Superior temporal gyrus (tissue), 1 donor: ENCODE results near the gene CBFA2T2.
A peak's percentile ranks its signal among the peaks of the same experiment; 100 is the strongest.

Source experiments
- DNase-seq: peaks from one replicate; pipeline ENCODE4 v3.0.0-alpha.2; 2016; ENCODE audit errors: extremely low spot score

The CBFA2T2 gene

GRCh38 chr20:33666293-33667244 lies 176.7 kb downstream of the CBFA2T2 start, which contains the start of gene ACTL10:
Gene ACTL10 (plus strand): TSS chr20:33666943. CDS start chr20:33667498, 555 bp downstream.
- DNase-seq, result peak; percentile 96

- DNase-seq, result peak; percentile 16
Observed at GRCh38 chr20:33667245-33667675, 177.4 kb downstream of the CBFA2T2 start.

GRCh38 chr20:33667676-33668465 lies 178.0 kb downstream of the CBFA2T2 start:
- peak; percentile 80 for DNase-seq

DNA sequence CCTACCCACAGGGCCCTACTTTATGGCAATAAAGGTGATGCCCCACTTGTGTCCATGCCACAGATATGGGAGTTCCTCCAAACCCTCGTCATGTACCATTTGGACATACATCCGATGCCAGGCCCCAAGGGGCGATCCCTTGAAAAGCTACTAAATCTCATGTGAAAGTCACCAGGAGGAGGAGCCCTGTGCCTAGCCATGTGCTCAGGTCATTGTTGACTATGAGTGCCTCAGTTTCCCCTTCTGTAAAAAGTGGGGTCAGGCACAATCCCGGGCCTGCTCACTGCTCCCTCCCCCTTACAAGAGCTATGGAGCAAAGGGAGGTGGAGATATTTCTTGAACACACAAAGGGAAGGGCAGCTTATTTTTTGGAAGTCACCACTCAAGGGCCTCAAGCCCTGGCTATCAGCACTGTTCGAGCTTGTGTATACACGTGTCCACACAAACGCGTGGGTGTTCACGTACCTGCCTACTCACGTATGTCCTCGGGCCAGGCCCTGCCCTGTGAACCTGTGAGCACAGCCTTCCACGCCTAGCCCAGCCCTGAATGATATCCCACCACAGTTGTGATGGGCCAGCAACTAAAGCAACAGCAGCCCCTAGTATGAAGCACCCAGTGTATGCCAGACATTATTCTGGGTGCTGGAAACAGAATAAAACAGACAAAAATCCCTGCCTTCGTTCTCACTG lies 178.7 kb downstream of the CBFA2T2 start:
- peak; percentile 8 for DNase-seq

DNA sequence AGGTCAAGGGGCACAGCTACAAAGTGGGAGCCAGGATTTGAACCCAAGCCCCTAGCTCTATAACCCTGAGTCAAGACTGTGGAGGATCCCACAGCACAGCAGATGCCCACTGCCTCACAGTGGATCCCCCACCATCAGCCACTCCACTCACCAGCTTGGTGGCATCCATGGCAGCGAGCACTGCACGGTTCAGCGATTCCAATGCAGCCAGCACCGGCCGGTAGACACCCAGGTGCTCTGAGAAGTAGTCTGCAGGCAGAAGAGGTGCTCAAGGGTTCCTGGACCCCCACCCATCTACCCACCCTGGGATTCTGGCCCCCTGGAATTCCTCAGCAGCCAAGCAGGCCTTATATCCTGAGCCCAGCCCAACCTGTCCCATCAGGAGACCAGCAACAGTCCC lies 179.3 kb downstream of the CBFA2T2 start:
- no peak for DNase-seq

DNA sequence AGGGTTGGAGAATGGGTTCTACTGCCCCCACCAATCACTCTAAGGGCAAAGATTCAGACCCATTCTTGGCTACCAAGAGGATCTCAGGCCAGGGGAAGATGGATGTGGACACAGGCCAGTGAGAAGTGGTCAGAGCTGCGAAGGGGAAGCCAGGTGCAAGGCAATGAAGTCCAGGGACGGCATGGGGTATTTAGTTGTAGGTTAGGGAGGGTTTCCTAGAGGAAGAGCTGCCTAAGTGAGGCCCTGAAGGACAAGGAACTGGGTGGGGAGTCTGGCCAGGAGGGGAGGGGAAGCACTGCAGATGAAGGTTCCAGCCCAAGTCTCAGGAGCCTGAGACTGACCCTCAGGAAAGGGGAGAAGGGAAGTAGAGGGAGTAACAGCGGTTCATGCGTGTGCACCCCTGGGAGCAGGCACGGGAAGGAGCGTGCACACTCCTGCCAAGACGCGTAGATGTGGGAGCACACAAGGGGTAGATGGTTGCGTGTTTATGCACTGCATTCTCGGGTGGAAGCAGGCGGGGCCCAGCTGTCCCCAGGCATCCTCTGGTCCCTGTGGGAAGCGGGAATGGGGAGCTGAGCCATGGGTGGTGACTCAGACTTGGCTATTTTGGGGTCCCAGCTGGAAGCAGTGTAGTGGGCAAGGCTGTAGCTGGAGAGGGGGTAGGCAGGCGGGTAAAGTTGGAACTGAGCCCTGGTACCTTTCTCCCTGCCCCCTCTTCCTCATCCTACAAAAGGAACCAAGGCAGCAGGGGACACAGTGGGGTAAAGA lies 180.2 kb downstream of the CBFA2T2 start:
- DNase-seq, result peak; percentile 65

- peak; percentile 11 for DNase-seq
Observed at GRCh38 chr20:33670715-33671499, 181.0 kb downstream of the CBFA2T2 start.

GRCh38 chr20:33671573-33672288 lies 181.8 kb downstream of the CBFA2T2 start:
- DNase-seq, result no peak

DNA sequence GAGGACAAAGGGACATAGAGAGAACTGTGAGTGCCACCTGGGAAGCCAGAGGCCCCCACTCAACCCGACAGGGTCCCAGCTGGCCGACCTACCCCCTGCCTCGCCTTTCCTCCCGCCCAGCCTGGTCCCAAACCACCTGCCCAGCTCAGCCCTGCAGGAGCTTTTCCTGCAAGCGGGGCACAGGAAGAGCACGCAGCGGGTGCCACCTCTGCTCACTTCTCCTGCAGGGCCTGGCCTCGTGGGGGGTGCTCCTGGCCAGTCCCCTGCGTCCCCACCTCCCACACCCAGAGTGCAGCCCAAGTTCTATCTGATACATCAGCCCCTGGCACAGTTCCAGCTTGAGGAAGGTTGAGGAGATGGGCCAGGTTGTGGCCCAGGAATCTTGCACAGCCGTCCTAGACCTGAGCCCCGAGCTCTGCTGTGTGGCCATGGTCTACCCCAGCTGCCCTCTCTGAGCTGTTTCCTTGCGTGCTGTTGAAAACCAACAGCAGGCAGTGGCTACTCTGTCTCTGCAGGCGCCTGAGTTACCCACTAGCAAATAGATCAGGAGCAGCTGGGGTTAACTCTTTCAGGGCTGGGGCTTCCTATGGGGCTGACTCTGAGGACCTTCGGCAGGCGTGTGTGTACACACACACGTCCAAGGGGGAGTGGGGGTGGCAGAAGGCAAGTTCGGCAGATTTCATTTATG lies 182.7 kb downstream of the CBFA2T2 start:
- peak; percentile 12 for DNase-seq

DNA sequence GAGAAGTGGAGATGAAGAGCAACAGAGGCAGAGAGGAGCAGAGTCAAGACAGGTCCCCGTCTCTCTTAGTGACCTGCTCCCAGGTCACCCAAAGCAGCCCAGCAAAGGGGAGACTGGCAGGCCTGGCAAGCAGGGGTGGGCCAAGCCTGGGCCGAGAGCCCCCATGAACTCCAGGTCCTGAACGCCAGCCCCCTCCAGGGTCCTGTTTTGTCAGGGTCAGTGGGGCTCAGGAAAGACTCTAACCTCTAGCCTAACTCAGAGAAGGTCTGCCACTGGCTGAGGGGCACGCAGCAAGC lies 183.2 kb downstream of the CBFA2T2 start:
- no peak for DNase-seq

DNA sequence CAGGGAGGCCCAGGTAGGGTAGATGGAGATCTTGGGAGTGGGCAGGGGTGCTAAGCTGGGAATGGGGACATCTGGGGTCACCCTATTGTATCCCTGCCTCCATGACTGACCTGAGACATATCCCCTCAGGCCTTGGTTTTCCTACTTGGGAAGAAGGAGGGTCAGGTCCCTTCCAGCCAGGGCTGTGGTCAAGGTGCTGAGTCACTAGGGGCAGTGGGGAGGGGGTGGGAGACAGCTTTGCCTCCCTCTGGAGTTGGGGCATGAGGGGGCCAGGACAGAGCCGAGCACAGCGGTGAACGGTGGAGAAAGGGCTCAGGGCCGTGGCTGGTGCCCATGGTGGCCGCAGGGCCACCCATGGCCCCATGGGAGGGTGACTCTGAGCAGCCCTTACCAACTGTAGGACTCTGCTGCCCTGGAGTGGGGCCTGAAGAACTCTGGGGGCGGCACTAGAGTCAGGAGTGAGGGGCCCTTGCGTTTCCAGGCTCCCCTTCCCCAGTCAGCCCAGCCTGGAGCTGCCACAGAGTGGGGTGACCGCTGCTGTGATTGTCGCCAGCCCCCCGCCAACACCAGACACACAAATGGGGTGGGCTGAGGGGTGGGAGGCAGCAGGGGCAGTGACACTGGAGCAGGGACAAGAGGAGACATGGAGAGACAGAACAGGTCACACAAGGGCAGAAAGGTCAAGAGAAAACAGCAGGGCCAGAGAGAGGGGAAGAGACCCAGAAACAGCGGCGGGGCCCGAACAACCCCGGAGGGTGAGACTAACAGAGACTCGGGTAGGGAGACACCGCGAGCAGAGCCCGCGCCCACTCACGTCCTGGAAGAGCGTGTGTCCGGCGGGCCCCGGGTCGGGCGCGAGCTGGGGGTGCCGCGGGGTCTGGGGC lies 183.8 kb downstream of the CBFA2T2 start:
- peak; percentile 8 for DNase-seq

DNA sequence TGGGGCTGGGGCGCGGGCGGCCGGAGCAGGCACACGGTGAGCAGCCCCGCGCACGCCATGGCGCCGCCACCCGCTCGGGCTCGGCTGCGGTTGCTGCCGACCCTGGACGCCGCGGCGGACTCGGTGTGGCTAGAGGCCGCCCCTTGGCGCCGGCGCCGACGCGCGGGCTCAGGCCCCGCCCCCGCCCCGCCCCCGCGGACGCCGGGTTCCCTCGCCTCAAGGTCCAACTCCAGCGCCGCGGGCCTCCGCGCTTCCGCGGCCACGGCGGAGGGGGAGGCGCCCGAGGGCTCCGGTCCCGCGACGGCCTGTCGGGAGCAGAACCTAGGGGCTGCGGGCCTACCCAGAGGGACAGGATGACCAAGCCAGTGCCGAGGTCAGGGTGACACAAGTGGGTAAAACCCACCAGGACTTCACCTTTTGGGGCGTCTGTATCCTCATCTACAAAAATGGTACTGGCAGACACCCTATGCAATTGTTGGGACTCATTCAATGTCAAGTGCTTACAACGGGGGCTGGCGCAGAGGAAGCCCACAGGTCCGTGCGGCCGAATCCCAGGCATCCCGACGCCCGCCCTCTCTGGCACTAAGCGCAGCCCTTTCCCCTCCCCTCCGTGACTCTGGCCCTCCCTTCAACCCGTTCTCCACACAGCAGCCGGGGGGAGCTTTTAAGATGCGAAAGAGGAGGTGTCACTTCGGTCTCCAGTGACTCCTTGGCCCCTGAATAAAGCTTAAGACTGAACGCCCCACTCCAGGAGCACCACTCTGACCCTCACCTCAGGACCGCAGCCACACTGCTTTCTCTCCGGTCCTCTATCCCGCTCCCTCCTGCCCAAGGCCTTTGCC lies 184.6 kb downstream of the CBFA2T2 start, which contains the start of gene NECAB3:
TSS of gene NECAB3 (minus strand) at position 135 of the 842 bp plus-strand sequence. CDS start at position 59, 76 bp downstream.
- peak; percentile 70 for DNase-seq

GRCh38 chr20:33675136-33675959 lies 185.5 kb downstream of the CBFA2T2 start:
- peak; percentile 46 for DNase-seq

DNA sequence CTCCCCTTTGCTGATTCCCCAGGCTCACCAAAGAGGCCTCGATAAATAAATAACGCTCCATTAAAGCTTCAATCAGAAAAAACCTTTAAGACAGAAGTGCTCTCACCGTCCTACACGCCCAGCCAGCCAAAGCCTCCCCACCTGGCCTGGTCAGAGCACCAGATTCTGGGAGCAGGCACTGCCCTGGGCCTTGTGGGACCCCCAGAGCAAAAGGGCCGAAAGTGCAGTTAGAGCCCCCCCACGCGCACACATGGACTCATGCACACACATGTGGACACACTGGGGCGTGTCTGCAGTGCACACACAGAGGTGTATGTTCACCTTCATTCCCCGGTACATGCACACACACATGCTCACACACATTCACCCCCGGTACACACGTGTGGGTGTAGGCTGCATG lies 186.2 kb downstream of the CBFA2T2 start:
- no peak for DNase-seq

DNA sequence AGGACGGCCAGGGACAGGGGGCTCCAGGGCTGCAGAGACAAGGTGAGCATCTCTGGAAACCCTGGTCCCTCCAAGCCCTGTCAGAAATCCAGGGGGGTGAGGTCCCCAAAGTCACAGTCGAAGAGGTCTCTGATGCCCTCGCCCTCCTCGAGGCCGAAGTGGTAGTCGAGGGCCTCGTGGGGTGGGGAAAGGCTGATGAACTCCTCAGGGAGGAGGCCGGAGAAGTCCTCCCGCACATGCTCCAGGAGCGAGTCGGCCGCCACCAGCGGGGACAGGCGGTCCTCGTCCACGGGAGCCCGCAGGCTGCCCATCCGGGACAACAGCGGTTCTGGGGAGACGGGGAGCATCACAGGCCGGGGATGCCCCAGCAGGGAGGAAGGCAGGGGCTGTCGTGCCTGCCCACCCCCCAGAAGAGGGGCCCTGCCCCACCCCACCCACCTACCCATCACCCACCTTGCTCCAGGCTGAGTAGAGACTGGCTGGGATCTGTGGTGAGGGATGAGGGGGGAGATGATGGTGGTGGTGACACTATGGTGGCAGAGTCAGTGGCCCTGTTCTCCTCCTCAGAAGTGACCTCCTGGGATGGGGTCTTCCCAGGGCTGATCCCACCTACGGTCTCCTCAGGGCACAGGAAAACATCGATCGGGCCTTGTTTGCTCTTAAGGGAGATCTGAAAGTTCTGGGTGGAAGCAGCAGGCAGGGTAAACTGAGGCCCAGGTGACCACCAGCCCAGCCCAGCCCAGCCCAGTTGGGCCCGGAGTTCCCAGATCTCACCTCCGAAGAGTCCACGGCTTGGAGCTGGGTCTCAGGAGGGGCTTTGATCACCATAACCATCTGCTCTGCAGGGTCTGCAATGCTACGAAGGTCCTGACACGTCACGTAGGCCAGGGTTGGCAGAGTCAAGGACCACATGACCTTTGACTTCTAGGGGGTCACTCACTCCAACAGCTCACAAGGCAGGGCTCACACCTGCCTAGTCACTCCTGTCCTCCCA lies 187.1 kb downstream of the CBFA2T2 start:
- no peak for DNase-seq
